Keratinocyte (primary cell): ENCODE data around the gene TLX2. TPM values are rescaled to one million over a fixed set of nuclear protein-coding genes. Genes with fewer than 3 reads are reported as not detected.
A peak's percentile ranks its signal among the peaks of the same experiment; 100 is the strongest.

ENCODE experiments used
- DNase-seq: peaks from one replicate; pipeline ENCODE4 v3.0.0-alpha.2; 2011; ENCODE audit warnings: low read depth, missing footprints, low spot score
- FAIRE-seq: peaks from 2 replicates; lab custom pipeline; 2011; peaks lifted over from hg19 to GRCh38; lab: Jason Lieb, UNC
- H2AFZ ChIP-seq: 2 replicates; pipeline ENCODE4 v1.6.0; 2012; ENCODE audit warnings: low read length, control low read depth, inconsistent platforms; ENCODE audit not compliant: control insufficient read depth
- H3K27ac ChIP-seq: 2 replicates; pipeline ENCODE4 v1.5.1; 2011; ENCODE audit warnings: low read length; ENCODE audit not compliant: control insufficient read depth, insufficient read depth
- H3K27me3 ChIP-seq: 3 replicates; pipeline ENCODE4 v1.6.0; 2011; ENCODE audit warnings: low read length; ENCODE audit not compliant: control insufficient read depth, insufficient read depth; ENCODE audit errors: extremely low read depth
- H3K36me3 ChIP-seq, 2 experiments: 2 replicates in 1 of 2; 3 replicates in 1 of 2; pipeline ENCODE4 v1.5.1; 2011; ENCODE audit warnings: low read length in 2 of 2, mild to moderate bottlenecking in 1 of 2; ENCODE audit not compliant: control insufficient read depth in 2 of 2, insufficient read depth in 2 of 2; ENCODE audit errors: extremely low read depth in 1 of 2
- H3K4me1 ChIP-seq: 3 replicates; pipeline ENCODE4 v1.5.1; 2011; ENCODE audit warnings: low read length; ENCODE audit not compliant: control insufficient read depth, insufficient read depth; ENCODE audit errors: extremely low read depth
- H3K4me2 ChIP-seq: 3 replicates; pipeline ENCODE4 v1.6.0; 2011; ENCODE audit warnings: low read depth, low read length; ENCODE audit not compliant: control insufficient read depth, insufficient read depth; ENCODE audit errors: extremely low read depth
- H3K4me3 ChIP-seq, 3 experiments: fragments of 200-600 bp in 1 of 3; sonication (generic) in 1 of 3; 2 replicates in 2 of 3; 3 replicates in 1 of 3; pipeline ENCODE4 v1.5.1; 2011 to 2016; ENCODE audit warnings: low read length in 3 of 3, mild to moderate bottlenecking in 3 of 3, control low read depth in 2 of 3, inconsistent platforms in 1 of 3, low read depth in 1 of 3, mixed read lengths in 1 of 3, mixed run types in 1 of 3, moderate library complexity in 1 of 3; ENCODE audit not compliant: control insufficient read depth in 2 of 3, insufficient read depth in 2 of 3; ENCODE audit errors: extremely low read depth in 1 of 3
- H3K79me2 ChIP-seq: 2 replicates; pipeline ENCODE4 v1.6.0; 2012; ENCODE audit warnings: low read length; ENCODE audit not compliant: control insufficient read depth, insufficient read depth
- H3K9ac ChIP-seq: 3 replicates; pipeline ENCODE4 v1.6.0; 2011; ENCODE audit warnings: low read length; ENCODE audit not compliant: control insufficient read depth, insufficient read depth; ENCODE audit errors: extremely low read depth
- H3K9me1 ChIP-seq: 3 replicates; pipeline ENCODE4 v1.6.0; 2011; ENCODE audit warnings: low read length; ENCODE audit not compliant: control insufficient read depth, insufficient read depth; ENCODE audit errors: extremely low read depth
- H3K9me3 ChIP-seq: 2 replicates; pipeline ENCODE4 v1.5.1; 2012; ENCODE audit warnings: low read depth, low read length; ENCODE audit not compliant: control insufficient read depth
- H4K20me1 ChIP-seq: 3 replicates; pipeline ENCODE4 v1.6.0; 2011; ENCODE audit warnings: low read length; ENCODE audit not compliant: control insufficient read depth, insufficient read depth; ENCODE audit errors: extremely low read depth
- EZH2 ChIP-seq: IDR thresholded peaks from one replicate; pipeline ENCODE4 v1.6.1; 2012; ENCODE audit warnings: inconsistent platforms, mild to moderate bottlenecking, low read length, moderate library complexity
- dilution Hi-C: fragments of 300-500 bp; cut with MboI; formaldehyde crosslinking; loops from one replicate; pipeline ENCODE4 v1.7.0; 2020; ENCODE audit warnings: low sequenced_read_pairs; ENCODE audit not compliant: extremely low pct_ligation_motif_present
- polyA plus RNA-seq, 5 experiments: library from polyadenylated mRNA; depleted of rRNA in 3 of 5; stranded (reverse) in 3 of 5; stranded (forward) in 1 of 5; unstranded in 1 of 5; fragments of >200 nt; gene quantifications; 1 replicate in 1 of 5; 2 replicates in 3 of 5; 3 replicates in 1 of 5; pipeline versions ENCODE4 v1.2.1 to v1.2.3, GENCODE V29; 2011 to 2012; ENCODE audit warnings: missing spikeins in 2 of 5, low read depth in 1 of 5, low replicate concordance in 1 of 5
- TF ChIP-seq, protein P1 (sequence below), 3 experiments: IDR thresholded peaks in 1 of 3; conservative IDR thresholded peaks in 1 of 3; optimal IDR thresholded peaks in 1 of 3; 2 replicates in 2 of 3; 3 replicates in 1 of 3; pipeline versions ENCODE3 to v1.5.1; 2011; ENCODE audit warnings: low read length in 3 of 3, mild to moderate bottlenecking in 3 of 3, moderate library complexity in 2 of 3, control low read depth in 1 of 3, inconsistent platforms in 1 of 3; ENCODE audit not compliant: insufficient read depth in 2 of 3; ENCODE audit errors: extremely low read depth in 1 of 3

TLX2 gene
- polyA plus RNA-seq, 1 donor (not counting 4 experiments of a cell fraction or from before 2014, with no cell fraction given), result not detected

DNA sequence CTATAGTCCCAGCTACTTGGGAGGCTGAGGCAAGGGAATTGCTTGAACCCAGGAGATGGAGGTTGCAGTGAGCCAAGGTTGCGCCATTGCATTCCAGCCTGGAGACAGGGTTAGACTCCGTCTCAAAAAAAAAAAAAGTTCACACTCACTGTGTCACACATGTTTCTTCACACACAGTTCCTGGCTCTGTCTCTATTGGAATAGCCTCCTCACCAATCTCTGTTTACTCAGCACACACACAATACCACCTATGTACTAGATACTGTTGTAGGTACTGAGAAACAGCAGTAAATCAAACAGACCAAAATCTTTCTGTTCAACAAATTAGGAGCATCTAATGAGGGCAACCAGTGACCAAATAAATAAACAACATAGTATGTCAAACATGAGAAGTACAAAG, 28.1 kb upstream of the TLX2 start:
- H3K36me3 ChIP-seq, result peaks cover 11 to 20% of the 10 kb centered on the region in 2 experiments
- no peak for FAIRE-seq
- dilution Hi-C loops, result no loop called here

DNA sequence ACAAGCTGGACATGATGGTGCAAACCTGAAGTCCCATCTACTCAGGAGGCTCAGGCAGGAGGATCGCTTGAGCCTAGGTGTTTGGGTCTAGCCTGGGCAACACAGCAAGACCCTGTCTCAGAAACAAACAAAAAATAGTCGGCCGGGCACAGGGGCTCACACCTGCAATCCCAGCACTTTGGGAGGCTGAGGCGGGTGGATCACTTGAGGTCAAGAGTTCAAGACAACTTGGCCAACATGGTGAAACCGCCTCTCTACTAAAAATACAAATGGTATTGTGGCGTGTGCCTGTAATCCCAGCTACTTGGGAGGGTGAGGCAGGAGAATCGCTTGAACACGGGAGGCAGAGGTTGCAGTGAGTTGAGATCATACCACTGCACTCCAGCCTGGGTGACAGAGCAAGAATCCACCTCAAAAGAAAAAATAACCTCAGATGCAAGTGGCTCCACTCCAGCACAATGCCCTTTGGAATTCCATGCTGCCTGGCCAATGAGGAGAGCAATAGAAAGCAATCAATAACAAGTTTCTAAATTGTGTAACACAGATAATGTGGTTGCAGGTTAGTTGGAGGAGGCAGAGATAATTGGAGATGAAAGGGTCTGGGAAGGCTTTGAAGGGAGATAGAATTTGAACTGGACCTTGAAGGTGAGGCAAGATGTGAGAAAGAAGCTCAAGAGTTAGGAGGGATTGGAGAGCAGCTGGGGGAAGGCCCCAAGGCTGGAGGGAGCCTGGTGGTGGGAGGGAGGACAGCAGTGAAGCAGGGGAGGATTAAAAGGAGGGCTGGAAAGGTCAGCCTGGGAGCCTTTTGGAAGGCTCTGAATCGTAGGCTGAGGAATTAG, 25.4 kb upstream of the TLX2 start:
- Histone ChIP-seq H3K79me2 (peaks cover 14% of the 10 kb centered on the region), H3K4me1 (peaks cover 10% of the 10 kb centered on the region), H2AFZ (no peak overlapping the region), H3K9me1 (no peaks in the 10 kb centered on the region), H4K20me1 (no peaks in the 10 kb centered on the region), H3K9ac (no peak overlapping the region), H3K36me3 (peaks cover 29 to 45% of the 10 kb centered on the region in 2 experiments), H3K27ac (no peak overlapping the region), H3K27me3 (no peaks in the 10 kb centered on the region), H3K9me3 (no peaks in the 10 kb centered on the region), H3K4me2 (peak overlapping the region; percentile 45), H3K4me3 (no peak overlapping the region)
- FAIRE-seq (no peak), DNase-seq (no peak)
- TF ChIP-seq, protein P1, sequence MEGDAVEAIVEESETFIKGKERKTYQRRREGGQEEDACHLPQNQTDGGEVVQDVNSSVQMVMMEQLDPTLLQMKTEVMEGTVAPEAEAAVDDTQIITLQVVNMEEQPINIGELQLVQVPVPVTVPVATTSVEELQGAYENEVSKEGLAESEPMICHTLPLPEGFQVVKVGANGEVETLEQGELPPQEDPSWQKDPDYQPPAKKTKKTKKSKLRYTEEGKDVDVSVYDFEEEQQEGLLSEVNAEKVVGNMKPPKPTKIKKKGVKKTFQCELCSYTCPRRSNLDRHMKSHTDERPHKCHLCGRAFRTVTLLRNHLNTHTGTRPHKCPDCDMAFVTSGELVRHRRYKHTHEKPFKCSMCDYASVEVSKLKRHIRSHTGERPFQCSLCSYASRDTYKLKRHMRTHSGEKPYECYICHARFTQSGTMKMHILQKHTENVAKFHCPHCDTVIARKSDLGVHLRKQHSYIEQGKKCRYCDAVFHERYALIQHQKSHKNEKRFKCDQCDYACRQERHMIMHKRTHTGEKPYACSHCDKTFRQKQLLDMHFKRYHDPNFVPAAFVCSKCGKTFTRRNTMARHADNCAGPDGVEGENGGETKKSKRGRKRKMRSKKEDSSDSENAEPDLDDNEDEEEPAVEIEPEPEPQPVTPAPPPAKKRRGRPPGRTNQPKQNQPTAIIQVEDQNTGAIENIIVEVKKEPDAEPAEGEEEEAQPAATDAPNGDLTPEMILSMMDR (optimal IDR thresholded peaks at IDR 0.05 in 1 of 3, IDR thresholded peaks at IDR 0.05 in 1 of 3, conservative IDR thresholded peaks at IDR 0.05 in 1 of 3; ENCODE audit: extremely low read depth in 1 of 3, insufficient read depth in 2 of 3, low read length in 3 of 3), result no peak
- no peak for TF ChIP-seq EZH2
- dilution Hi-C loops, result no loop called here

More for the DNA sequence above, 28.1 kb upstream of the TLX2 start:
- Histone ChIP-seq H3K9me1 (no peaks in the 10 kb centered on the region), H3K9ac (no peak overlapping the region), H3K4me2 (no peak overlapping the region), H3K9me3 (no peaks in the 10 kb centered on the region), H3K4me3 (no peak overlapping the region), H3K4me1 (peaks cover 24% of the 10 kb centered on the region), H4K20me1 (no peaks in the 10 kb centered on the region), H3K27ac (no peak overlapping the region), H3K79me2 (peaks cover 33% of the 10 kb centered on the region), H3K27me3 (no peaks in the 10 kb centered on the region), H2AFZ (no peak overlapping the region)
- TF ChIP-seq, protein P1 (optimal IDR thresholded peaks at IDR 0.05 in 1 of 3, IDR thresholded peaks at IDR 0.05 in 1 of 3, conservative IDR thresholded peaks at IDR 0.05 in 1 of 3; ENCODE audit: extremely low read depth in 1 of 3, insufficient read depth in 2 of 3, low read length in 3 of 3), result no peak
- no peak for TF ChIP-seq EZH2
- no peak for DNase-seq
